ENCODE results near the gene SH3PXD2A.
A peak's percentile ranks its signal among the peaks of the same experiment; 100 is the strongest.

Gene SH3PXD2A

DNA sequence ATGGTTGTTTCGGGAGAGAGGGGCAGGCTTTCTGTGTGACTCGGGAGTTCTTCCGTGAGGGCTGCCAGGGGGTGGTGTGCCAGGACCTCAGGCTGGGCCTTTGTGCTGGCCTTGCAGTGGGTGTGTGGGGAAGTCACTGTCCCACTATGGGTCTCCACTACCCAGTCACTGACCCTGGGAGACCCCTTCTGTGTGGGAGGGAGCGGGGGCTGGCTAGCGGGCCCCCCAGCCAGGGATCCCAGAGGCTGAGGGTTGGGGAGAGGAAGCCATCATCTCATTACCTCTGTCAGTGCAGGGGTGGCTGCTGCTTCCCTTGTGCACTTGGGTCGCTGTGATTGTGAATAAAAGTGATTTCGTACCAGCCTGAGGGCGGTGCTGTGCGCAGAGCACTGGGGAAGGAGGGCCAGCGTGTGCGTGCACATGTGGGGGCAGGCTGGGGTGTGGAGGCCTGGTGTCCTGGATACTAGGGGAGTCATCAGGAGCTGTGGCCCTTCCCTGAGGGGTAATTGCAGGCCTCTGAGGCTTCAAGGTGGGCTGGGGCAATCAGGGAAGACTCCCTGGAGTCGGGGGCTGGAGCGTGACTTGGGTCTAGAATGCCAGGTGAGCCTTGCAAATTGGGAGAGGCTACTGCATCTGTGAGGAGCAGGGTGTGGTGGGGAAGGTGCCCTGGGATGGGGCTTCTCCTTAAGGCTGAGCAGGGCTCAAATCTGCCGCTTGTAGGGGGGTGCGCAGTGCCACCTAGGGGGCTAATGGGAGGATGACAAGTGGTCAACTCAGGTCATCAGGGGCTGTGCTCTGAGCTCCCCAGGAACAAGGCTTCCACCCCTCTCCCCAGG, 263.0 kb downstream of the SH3PXD2A start:
- DNase-seq, result peak; percentile 44

DNA sequence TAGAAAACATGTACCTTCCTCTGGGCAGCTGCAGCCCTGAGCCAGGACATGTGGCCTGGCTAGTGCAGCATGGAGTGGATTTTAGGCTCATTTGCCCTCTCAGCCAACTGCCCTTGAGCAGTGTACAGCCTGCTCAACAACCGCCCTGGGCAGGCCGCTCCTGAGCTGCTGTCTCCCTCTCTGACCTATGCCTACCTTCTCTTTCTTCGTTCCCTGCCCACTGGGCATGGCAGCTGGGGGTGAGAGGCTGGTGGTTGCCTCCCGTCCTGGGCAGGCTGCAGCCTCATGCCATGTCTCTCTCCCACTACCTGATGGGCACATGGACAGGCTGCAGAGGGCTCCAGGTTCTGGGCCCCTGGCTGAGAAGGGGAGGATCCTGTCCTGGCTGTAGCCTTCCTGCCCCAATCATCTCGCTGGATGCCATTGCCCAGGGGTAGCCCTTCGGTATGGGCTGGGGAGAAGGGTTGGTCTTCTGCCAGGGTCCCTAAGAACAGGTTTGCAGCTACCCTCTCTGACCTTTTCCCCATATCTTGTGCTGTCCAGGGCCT, 264.6 kb downstream of the SH3PXD2A start:
- DNase-seq, result no peak

GRCh38 chr10:103590060-103590459, 265.3 kb downstream of the SH3PXD2A start:
- DNase-seq, result no peak

DNA sequence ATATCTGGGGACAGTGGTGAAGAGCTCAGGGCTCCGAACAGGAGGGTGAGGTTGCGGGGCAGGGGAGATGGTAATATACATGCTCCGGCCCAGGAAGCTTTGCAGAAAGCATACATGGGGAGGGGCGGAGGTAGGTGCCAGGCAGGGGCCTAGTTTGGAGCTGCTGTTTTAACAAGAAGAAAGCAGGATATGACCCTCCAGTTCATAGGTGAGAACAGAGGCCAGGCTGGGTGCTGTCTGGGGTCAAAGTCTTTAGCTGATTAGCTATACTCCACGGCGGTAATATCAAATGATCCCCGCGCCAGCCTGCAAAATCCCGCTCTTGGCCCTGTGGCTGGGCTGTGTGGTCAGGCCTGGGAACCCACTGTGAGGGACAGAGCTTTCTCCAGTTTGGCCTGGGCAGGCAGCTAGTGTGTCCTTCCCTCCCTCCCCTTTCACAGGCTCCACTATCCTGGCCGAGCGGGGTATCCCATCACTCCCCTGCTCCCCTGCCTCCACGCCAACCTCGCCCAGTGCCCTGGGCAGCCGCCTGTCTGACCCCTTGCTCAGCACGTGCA, 266.2 kb downstream of the SH3PXD2A start:
- no peak for DNase-seq

DNA sequence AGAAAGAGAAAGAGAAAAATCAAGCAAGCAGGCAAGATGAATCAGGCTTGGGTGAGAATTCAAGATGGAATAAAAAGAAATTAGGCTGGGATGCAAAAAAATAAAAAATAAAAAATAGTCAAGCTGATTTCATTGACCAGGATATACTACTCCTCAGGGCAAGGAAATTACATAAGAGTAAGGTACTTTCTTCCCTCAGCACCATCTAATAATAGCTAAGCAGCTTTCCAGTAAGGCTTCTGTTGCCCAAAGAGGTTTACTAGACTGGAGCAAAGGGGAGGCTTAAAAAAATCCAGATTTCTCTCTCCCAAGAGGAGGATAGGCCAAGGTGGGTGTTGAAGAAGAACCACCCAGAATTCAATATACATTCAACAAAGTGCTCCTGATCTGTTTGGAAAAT, 268.3 kb downstream of the SH3PXD2A start:
- no peak for DNase-seq

DNA sequence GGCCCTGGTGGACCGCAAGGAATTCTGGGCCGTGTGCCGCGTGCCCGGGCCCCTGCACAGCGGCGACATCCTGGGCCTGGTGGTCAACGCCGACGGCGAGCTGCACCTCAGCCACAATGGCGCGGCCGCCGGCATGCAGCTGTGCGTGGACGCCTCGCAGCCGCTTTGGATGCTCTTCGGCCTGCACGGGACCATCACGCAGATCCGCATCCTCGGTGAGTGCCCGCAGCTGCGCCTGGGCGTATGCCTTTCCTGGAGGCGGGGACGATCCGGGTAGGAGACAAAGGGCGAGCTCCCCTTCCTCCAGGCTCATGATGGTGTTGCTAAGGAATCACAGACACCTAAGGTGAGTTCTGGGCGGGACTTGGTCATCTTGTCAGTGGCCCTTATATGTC, 270.4 kb downstream of the SH3PXD2A start:
- DNase-seq, result no peak

GRCh38 chr10:103584216-103585010, 271.0 kb downstream of the SH3PXD2A start:
- DNase-seq, result peak; percentile 63

GRCh38 chr10:103583871-103584215, 271.5 kb downstream of the SH3PXD2A start:
- DNase-seq, result no peak

DNA sequence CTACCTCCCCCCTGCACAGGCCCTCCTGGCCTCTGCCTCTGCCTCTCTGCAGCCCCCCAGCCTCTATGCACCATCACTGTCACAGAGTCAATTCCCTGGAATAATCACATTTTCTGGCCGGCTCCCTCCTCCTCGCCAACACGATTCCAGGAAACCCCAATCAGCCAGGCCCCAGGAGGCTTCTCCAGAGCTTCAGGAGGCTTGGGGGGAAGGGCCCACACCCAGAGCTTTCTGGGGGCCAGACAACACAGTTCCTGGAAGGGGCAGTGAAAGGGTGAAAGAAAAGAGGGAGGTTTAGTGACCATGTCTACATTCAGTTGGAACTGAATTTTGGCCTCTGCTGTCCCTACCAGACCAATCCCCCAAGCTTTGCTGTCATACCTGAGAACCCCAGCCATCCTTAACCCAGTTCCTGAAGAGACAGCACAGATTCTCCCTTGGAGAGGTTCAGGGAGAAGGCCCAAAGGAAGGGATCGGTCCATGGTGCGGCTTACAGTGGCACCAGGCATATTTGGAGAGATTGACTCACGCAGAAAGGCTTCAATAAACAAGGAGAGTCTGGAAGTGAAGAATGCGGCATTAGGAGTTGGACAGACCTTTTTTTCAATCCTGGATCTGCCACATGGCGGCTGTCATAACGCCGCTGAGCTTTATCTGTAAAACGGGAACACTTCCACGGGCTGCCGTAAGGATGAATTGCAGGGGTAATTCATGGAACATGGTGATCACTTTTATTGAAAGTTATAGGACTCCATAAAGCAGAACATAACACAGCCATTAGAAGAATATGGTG, 272.8 kb downstream of the SH3PXD2A start:
- no peak for DNase-seq

- no peak for DNase-seq
These were observed 273.9 kb downstream of the SH3PXD2A start for GRCh38 chr10:103581499-103581898.

DNA sequence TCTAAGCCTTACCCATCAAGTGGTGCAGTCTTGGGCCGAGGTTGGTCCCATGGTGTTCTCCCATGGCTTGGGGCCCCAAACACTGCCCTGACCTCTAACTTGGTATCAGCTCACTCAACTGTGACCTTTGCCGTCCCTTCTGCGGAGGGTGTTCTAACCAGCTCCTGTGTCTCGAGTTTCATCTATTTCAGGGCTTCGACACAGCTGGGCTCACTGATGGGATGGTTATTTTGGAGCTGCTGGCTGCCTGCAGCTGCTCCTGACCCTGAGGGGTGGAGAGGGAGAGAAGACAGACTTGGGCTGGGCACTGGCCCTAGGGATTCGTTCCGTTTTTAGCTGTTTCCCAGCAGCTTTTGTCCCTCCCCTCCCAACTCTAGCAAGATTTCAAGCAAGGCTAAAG, 274.9 kb downstream of the SH3PXD2A start:
- no peak for DNase-seq

DNA sequence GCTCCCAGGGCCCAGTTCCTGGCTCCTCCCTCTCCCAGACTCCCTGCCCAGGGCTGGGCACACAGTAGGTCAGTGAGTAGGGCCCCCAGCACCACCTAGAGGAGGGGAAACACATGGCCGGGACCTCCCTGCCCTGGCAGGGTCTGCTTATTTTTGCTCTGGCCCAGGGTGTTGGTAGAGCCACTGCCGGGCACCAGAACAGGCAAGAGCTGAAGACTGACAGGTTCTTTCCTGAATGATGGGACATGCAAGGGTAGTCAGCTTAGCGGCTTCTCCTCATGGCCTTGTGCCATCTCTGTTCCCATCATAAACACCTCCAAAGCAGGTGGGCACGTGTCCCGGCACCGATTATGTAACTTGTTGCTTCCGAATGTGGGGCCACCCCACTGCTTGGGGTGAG, 275.4 kb downstream of the SH3PXD2A start:
- no peak for DNase-seq

DNA sequence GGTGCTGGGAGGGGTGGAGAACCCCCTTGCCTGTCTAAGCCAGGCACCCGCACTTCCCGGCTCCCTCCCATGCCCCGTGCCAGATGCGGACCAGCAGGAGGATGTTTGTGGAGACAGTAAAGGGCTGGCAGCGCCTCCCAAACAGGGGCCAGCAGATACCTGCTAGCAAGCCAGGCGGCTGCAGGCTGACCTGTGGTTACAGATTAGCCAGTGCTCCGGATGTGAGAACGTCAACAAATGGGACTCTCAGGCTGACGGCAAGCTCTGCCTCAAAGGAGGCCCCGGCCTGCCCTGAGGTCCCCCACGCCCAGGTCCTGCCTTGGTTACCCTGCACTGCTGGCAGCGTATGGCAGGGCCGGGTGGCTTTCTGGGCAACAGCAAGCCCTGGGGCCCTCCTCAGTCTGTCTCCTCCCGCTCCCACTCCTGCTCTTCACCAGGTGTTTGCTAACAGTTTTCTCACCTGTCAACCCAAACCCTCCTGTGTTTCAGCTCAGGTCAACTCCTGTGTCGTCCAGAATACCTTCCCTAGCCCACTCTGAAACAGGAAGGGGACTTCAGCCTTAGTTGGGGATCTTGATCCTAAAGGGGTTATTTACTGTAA, 276.5 kb downstream of the SH3PXD2A start:
- no peak for DNase-seq

DNA sequence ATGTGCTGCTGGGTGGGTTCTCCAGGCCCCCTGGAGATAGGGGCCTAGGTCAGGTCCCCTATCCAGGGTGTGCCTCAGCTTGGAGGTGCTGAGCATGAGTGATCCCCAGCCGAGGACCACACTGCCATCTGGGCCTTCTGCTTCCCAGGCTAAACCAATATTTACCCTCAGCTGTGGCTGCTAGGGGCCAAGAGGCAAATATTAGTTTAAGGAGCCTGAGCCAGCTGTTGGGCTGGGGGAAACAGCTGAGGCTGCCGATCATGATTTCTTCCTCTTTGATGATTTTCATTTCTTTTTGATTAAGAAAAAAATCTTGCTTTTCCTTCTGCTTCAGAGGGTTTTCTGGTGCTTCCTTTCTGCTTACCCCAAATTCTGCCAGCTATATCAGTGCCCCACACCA, 278.5 kb downstream of the SH3PXD2A start:
- DNase-seq, result no peak

DNA sequence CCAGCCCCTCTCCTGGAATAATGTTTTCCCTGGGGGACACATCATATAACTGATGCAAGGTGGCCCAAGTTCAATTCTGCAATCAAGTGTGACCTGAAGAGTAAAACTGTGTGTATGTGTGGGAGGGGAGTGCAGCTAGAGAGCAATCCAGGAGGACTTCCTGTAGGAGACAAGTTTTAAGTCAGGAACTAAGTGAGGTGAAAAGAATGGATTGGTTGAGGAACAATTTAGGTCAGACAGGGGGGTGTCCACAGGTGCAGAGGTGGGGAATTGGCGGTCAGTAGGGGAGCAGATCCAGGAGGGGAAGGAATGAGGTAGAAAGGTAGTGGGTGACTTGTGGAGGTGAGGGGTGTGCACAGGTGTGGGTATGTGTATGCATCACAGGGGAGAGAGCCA, 279.3 kb downstream of the SH3PXD2A start:
- no peak for DNase-seq

DNA sequence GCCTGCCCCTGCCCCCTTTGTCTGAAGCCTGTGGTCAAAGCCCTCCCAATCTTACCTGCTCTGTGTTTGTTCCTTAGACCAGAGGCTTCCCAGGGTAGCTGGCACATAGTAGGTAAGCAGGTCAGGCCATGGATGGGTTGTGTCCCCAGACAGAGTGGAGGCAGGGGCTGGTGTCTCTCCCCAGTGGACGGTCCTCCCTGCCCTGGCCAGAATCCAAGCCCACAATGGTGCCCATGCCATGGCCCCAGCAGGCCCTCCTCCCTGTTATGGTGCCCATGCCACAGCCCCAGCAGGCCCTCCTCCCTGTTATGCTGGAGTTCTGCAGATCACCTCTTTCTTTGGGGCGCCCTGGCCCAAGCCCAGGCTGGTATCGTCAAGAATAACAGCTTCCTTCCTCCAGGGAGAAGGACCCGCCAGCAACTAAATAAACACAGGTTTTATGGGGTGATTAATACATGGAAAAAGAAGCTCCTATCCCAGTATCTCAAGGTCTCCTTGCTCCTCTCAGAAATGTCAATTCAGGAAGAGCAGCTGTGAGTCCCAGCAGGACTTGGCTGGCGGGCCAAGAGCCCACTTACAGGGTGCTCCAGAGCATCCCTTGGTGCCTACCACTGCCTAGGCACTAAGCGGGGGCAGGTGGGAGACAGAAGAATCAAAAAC, 279.8 kb downstream of the SH3PXD2A start:
- no peak for DNase-seq

- no peak for DNase-seq
These were observed 281.0 kb downstream of the SH3PXD2A start for GRCh38 chr10:103574097-103575061.

- DNase-seq, result no peak
These were observed 282.2 kb downstream of the SH3PXD2A start for GRCh38 chr10:103573205-103573487.

- no peak for DNase-seq
These were observed 282.8 kb downstream of the SH3PXD2A start for GRCh38 chr10:103572347-103573204.

GRCh38 chr10:103571656-103571975, 283.8 kb downstream of the SH3PXD2A start:
- no peak for DNase-seq
